WTC11 (cell line): ENCODE measurements around the gene HAPSTR1.

Experiments
- TCF7 ChIP-seq: sonication (generic); formaldehyde crosslinking; IDR thresholded peaks from 2 replicates; pipeline ENCODE4 v1.8.0; 2022; ENCODE audit warnings: mild to moderate bottlenecking, low read depth, missing genetic modification reagents, moderate library complexity
- TF ChIP-seq, protein P1 (sequence below): sonication (generic); formaldehyde crosslinking; IDR thresholded peaks from 2 replicates; pipeline ENCODE4 v1.8.1; 2022; ENCODE audit warnings: missing genetic modification reagents, borderline replicate concordance

DNA sequence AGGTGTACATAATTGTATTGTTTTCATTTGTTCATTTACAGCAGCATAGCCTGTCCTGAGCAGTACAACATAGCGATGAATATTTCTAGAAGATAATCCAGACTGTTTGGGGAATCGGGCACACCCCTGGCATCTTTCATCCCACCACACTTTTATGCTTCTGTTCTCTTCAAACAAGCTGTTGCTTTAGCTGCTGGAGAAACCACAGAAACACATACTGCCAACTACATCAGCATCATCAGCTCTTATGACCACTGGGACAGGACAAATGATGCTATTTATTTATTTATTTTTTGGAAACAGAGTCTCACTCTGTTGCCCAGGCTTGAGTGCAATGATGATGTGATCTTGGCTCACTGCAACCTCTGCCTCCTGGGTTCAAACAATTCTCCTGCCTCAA is 22.6 kb upstream of the HAPSTR1 start:
- TF ChIP-seq TCF7 (CRISPR knock-in tag): no peak
- TF ChIP-seq, protein P1, sequence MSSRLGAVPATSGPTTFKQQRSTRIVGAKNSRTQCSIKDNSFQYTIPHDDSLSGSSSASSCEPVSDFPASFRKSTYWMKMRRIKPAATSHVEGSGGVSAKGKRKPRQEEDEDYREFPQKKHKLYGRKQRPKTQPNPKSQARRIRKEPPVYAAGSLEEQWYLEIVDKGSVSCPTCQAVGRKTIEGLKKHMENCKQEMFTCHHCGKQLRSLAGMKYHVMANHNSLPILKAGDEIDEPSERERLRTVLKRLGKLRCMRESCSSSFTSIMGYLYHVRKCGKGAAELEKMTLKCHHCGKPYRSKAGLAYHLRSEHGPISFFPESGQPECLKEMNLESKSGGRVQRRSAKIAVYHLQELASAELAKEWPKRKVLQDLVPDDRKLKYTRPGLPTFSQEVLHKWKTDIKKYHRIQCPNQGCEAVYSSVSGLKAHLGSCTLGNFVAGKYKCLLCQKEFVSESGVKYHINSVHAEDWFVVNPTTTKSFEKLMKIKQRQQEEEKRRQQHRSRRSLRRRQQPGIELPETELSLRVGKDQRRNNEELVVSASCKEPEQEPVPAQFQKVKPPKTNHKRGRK: no peak
